Inferior parietal cortex (tissue), 1 donor: ENCODE data around the gene TSHR.
A peak's percentile ranks its signal among the peaks of the same experiment; 100 is the strongest.

Source experiments
- DNase-seq: peaks from one replicate; pipeline ENCODE4 v3.0.0-alpha.2; 2016; ENCODE audit errors: extremely low spot score

TSHR gene

GRCh38 chr14:81133400-81133799 lies 178.0 kb downstream of the TSHR start:
- DNase-seq: no peak

- DNase-seq: no peak
Observed at GRCh38 chr14:81137316-81137715, 181.9 kb downstream of the TSHR start.

- no peak for DNase-seq
Observed at GRCh38 chr14:81138429-81138828, 183.0 kb downstream of the TSHR start.

GRCh38 chr14:81141426-81141825 lies 186.0 kb downstream of the TSHR start:
- DNase-seq: no peak

- no peak for DNase-seq
Observed at GRCh38 chr14:81143793-81144192, 188.4 kb downstream of the TSHR start.

- no peak for DNase-seq
Observed at GRCh38 chr14:81144824-81145603, 189.6 kb downstream of the TSHR start.

GRCh38 chr14:81147140-81147897 lies 191.9 kb downstream of the TSHR start:
- DNase-seq: no peak

- no peak for DNase-seq
Observed at GRCh38 chr14:81148635-81149034, 193.2 kb downstream of the TSHR start.

- no peak for DNase-seq
Observed at GRCh38 chr14:81153187-81153586, 197.8 kb downstream of the TSHR start.

GRCh38 chr14:81157431-81157830 lies 202.0 kb downstream of the TSHR start:
- DNase-seq: no peak

GRCh38 chr14:81161088-81161487 lies 205.7 kb downstream of the TSHR start:
- no peak for DNase-seq

- no peak for DNase-seq
Observed at GRCh38 chr14:81161749-81162148, 206.3 kb downstream of the TSHR start.

- DNase-seq: no peak
Observed at GRCh38 chr14:81162941-81163340, 207.5 kb downstream of the TSHR start.

- peak; percentile 53 for DNase-seq
Observed at GRCh38 chr14:81164167-81164774, 208.8 kb downstream of the TSHR start.

GRCh38 chr14:81165188-81165587 lies 209.8 kb downstream of the TSHR start:
- no peak for DNase-seq

GRCh38 chr14:81166121-81166520 lies 210.7 kb downstream of the TSHR start:
- no peak for DNase-seq

GRCh38 chr14:81169267-81169666 lies 213.8 kb downstream of the TSHR start:
- DNase-seq: no peak

GRCh38 chr14:81169711-81170103 lies 214.3 kb downstream of the TSHR start:
- DNase-seq: peak; percentile 72

- peak; percentile 95 for DNase-seq
Observed at GRCh38 chr14:81170104-81170828, 214.8 kb downstream of the TSHR start.

GRCh38 chr14:81170829-81171195 lies 215.4 kb downstream of the TSHR start:
- DNase-seq: no peak

- no peak for DNase-seq
Observed at GRCh38 chr14:81172353-81172752, 216.9 kb downstream of the TSHR start.

- DNase-seq: no peak
Observed at GRCh38 chr14:81172881-81173280, 217.5 kb downstream of the TSHR start.
